NB4 (cell line): ENCODE data around the gene ABCC4.

ENCODE experiments used
- MAX ChIP-seq: IDR thresholded peaks from 2 replicates; pipeline ENCODE4 v1.6.1; 2011; ENCODE audit warnings: low read depth, low read length
- POLR2A ChIP-seq: IDR thresholded peaks from 2 replicates; pipeline ENCODE4 v1.6.1; 2011; ENCODE audit warnings: mild to moderate bottlenecking; ENCODE audit not compliant: insufficient read length; ENCODE audit errors: extremely low read depth
- TF ChIP-seq, protein P1 (sequence below): IDR thresholded peaks from one replicate; pipeline ENCODE4 v1.5.1; 2012; ENCODE audit warnings: low read depth, low read length

GRCh38 chr13:95007322-95007721 lies 293.9 kb downstream of the ABCC4 start:
- TF ChIP-seq, protein P1, sequence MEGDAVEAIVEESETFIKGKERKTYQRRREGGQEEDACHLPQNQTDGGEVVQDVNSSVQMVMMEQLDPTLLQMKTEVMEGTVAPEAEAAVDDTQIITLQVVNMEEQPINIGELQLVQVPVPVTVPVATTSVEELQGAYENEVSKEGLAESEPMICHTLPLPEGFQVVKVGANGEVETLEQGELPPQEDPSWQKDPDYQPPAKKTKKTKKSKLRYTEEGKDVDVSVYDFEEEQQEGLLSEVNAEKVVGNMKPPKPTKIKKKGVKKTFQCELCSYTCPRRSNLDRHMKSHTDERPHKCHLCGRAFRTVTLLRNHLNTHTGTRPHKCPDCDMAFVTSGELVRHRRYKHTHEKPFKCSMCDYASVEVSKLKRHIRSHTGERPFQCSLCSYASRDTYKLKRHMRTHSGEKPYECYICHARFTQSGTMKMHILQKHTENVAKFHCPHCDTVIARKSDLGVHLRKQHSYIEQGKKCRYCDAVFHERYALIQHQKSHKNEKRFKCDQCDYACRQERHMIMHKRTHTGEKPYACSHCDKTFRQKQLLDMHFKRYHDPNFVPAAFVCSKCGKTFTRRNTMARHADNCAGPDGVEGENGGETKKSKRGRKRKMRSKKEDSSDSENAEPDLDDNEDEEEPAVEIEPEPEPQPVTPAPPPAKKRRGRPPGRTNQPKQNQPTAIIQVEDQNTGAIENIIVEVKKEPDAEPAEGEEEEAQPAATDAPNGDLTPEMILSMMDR: no peak
- TF ChIP-seq MAX (no peak), POLR2A (no peak)
